GM23338 (cell line): Measurements from ENCODE around the gene GLI1.

Experiments
- CREB1 ChIP-seq: fragments of 250-450 bp; sonication (Bioruptor Pico); IDR thresholded peaks from 2 replicates; pipeline ENCODE4 v1.5.0; 2020; ENCODE audit warnings: low read depth, mild to moderate bottlenecking, moderate library complexity
- EZH2 ChIP-seq: fragments of 200-600 bp; sonication (generic); IDR thresholded peaks from one replicate; pipeline ENCODE4 v1.8.0; 2017; ENCODE audit warnings: antibody characterized with exemption, mild to moderate bottlenecking, low read depth; ENCODE audit not compliant: unreplicated experiment
- EZH2phosphoT487 ChIP-seq: fragments of 200-600 bp; sonication (generic); IDR thresholded peaks from one replicate; pipeline ENCODE4 v1.8.1; 2018; ENCODE audit warnings: antibody characterized with exemption; ENCODE audit not compliant: unreplicated experiment
- POLR2AphosphoS5 ChIP-seq: IDR thresholded peaks from 2 replicates; pipeline ENCODE4 v1.6.1; 2016; ENCODE audit warnings: antibody characterized with exemption, low read depth
- STAT1 ChIP-seq: IDR thresholded peaks from one replicate; pipeline ENCODE4 v1.6.1; 2016; ENCODE audit warnings: antibody characterized with exemption; ENCODE audit not compliant: unreplicated experiment
- ZNF114 ChIP-seq: fragments of 250-450 bp; sonication (Bioruptor Pico); IDR thresholded peaks from 2 replicates; pipeline ENCODE4 v1.5.0; 2020; ENCODE audit warnings: mild to moderate bottlenecking, moderate library complexity
- ZNF462 ChIP-seq: fragments of 250-450 bp; sonication (Bioruptor Pico); IDR thresholded peaks from 2 replicates; pipeline ENCODE4 v1.5.0; 2020; ENCODE audit warnings: mild to moderate bottlenecking, moderate library complexity
- TF ChIP-seq, protein P1 (sequence below), 2 experiments: fragments of 200-600 bp in 1 of 2; sonication (generic) in 1 of 2; conservative IDR thresholded peaks; 2 replicates each; pipeline versions ENCODE4 v1.5.1 to v1.6.1; 2016 to 2017; ENCODE audit warnings: antibody characterized with exemption in 2 of 2, low read depth in 2 of 2, mild to moderate bottlenecking in 2 of 2, moderate library complexity in 1 of 2

DNA sequence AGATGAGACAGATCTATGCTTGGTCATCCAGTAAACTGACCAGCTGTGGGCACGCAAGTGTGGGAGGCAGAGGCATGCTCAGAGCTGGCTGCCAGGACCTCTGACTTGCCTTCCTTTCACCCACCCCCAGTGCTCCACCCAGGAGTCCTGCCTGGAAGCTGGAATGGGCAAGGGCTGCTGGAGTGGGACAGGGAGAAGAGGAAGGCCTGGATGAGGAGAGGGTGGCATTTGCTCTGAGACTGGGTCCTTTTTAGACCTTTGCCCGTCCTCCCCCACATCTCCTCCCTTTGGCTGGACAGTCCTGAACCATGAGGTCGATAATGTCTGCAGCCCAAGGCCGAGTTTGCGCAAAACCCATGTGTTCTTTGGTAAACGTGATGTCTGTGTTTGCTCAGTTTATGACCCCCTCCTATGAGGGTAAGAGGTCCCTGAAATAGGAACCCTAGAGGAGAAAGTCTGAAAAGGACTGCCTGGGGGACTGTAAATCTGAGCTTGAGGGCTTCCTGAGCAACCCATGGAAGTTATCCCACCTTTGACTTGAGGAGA is 8.3 kb upstream of the GLI1 start:
- TF ChIP-seq ZNF462 (CRISPR knock-in tag) (no peak), EZH2 (no peak), POLR2AphosphoS5 (no peak), EZH2phosphoT487 (no peak), STAT1 (no peak), CREB1 (CRISPR knock-in tag) (no peak), ZNF114 (CRISPR knock-in tag) (no peak)
- TF ChIP-seq, protein P1, sequence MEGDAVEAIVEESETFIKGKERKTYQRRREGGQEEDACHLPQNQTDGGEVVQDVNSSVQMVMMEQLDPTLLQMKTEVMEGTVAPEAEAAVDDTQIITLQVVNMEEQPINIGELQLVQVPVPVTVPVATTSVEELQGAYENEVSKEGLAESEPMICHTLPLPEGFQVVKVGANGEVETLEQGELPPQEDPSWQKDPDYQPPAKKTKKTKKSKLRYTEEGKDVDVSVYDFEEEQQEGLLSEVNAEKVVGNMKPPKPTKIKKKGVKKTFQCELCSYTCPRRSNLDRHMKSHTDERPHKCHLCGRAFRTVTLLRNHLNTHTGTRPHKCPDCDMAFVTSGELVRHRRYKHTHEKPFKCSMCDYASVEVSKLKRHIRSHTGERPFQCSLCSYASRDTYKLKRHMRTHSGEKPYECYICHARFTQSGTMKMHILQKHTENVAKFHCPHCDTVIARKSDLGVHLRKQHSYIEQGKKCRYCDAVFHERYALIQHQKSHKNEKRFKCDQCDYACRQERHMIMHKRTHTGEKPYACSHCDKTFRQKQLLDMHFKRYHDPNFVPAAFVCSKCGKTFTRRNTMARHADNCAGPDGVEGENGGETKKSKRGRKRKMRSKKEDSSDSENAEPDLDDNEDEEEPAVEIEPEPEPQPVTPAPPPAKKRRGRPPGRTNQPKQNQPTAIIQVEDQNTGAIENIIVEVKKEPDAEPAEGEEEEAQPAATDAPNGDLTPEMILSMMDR (conservative IDR thresholded peaks at IDR 0.05; ENCODE audit: low read depth in 2 of 2): no peak
